ENCODE results near the gene ZFP91. TPM values are rescaled to one million over a fixed set of nuclear protein-coding genes. Genes with fewer than 3 reads are reported as not detected.

The ZFP91 gene
- 24.4 TPM for polyA plus RNA-seq (2012; ENCODE audit: insufficient read length, low read depth)

- no peak; the same call in none of the 2 replicates for TF ChIP-seq POLR2AphosphoS5 (IDR thresholded peaks at IDR 0.05; ENCODE audit: low read depth, low read length)
- 0 out of 2 replicates have a peak, but pooled peaks have one; percentile 3 for TF ChIP-seq TAF1 (IDR thresholded peaks at IDR 0.05; ENCODE audit: borderline replicate concordance, insufficient read depth, low read length)
- peak; percentile 10 for TF ChIP-seq FOXP2 (optimal IDR thresholded peaks at IDR 0.05; ENCODE audit: borderline replicate concordance, extremely low read depth, extremely low read length, insufficient read depth)
- TF ChIP-seq SIN3A (IDR thresholded peaks at IDR 0.05; ENCODE audit: borderline replicate concordance, insufficient read depth, low read length), result no peak
Measured at GRCh38 chr11:58578635-58579191, at the start of gene ZFP91. ZFP91 (plus strand) TSS chr11:58579063; CDS start chr11:58579282, 219 bp downstream.

GRCh38 chr11:58530236-58530635 lies 48.6 kb upstream of the ZFP91 start:
- TF ChIP-seq SIN3A (IDR thresholded peaks at IDR 0.05; ENCODE audit: borderline replicate concordance, insufficient read depth, low read length), result no peak
- no peak for TF ChIP-seq POLR2AphosphoS5 (IDR thresholded peaks at IDR 0.05; ENCODE audit: low read depth, low read length)
- TF ChIP-seq REST (IDR thresholded peaks at IDR 0.05; ENCODE audit: insufficient read depth in 1 of 2, low read depth in 2 of 2, low read length in 2 of 2), result no peak
- TF ChIP-seq TAF1 (IDR thresholded peaks at IDR 0.05; ENCODE audit: borderline replicate concordance, insufficient read depth, low read length), result no peak
- TF ChIP-seq FOXP2 (optimal IDR thresholded peaks at IDR 0.05; ENCODE audit: borderline replicate concordance, extremely low read depth, extremely low read length, insufficient read depth), result no peak

GRCh38 chr11:58531865-58532341 lies 47.0 kb upstream of the ZFP91 start:
- TF ChIP-seq SIN3A (IDR thresholded peaks at IDR 0.05; ENCODE audit: borderline replicate concordance, insufficient read depth, low read length), result no peak
- TF ChIP-seq POLR2AphosphoS5 (IDR thresholded peaks at IDR 0.05; ENCODE audit: low read depth, low read length), result no peak
- no peak for TF ChIP-seq FOXP2 (optimal IDR thresholded peaks at IDR 0.05; ENCODE audit: borderline replicate concordance, extremely low read depth, extremely low read length, insufficient read depth)
- TF ChIP-seq REST (IDR thresholded peaks at IDR 0.05; ENCODE audit: insufficient read depth in 1 of 2, low read depth in 2 of 2, low read length in 2 of 2), result no peak
- TF ChIP-seq TAF1 (IDR thresholded peaks at IDR 0.05; ENCODE audit: borderline replicate concordance, insufficient read depth, low read length), result no peak

GRCh38 chr11:58546841-58547240 lies 32.0 kb upstream of the ZFP91 start:
- TF ChIP-seq REST (IDR thresholded peaks at IDR 0.05; ENCODE audit: insufficient read depth in 1 of 2, low read depth in 2 of 2, low read length in 2 of 2) (no peak), TAF1 (IDR thresholded peaks at IDR 0.05; ENCODE audit: borderline replicate concordance, insufficient read depth, low read length) (no peak), POLR2AphosphoS5 (IDR thresholded peaks at IDR 0.05; ENCODE audit: low read depth, low read length) (no peak), SIN3A (IDR thresholded peaks at IDR 0.05; ENCODE audit: borderline replicate concordance, insufficient read depth, low read length) (no peak), FOXP2 (optimal IDR thresholded peaks at IDR 0.05; ENCODE audit: borderline replicate concordance, extremely low read depth, extremely low read length, insufficient read depth) (no peak)

GRCh38 chr11:58549644-58550043 lies 29.2 kb upstream of the ZFP91 start:
- TF ChIP-seq FOXP2 (optimal IDR thresholded peaks at IDR 0.05; ENCODE audit: borderline replicate concordance, extremely low read depth, extremely low read length, insufficient read depth), result no peak
- TF ChIP-seq REST (IDR thresholded peaks at IDR 0.05; ENCODE audit: insufficient read depth in 1 of 2, low read depth in 2 of 2, low read length in 2 of 2), result no peak
- TF ChIP-seq POLR2AphosphoS5 (IDR thresholded peaks at IDR 0.05; ENCODE audit: low read depth, low read length), result no peak
- no peak for TF ChIP-seq SIN3A (IDR thresholded peaks at IDR 0.05; ENCODE audit: borderline replicate concordance, insufficient read depth, low read length)
- no peak for TF ChIP-seq TAF1 (IDR thresholded peaks at IDR 0.05; ENCODE audit: borderline replicate concordance, insufficient read depth, low read length)
